Hypothalamus (tissue), 51 donors: Measurements from ENCODE around the gene TMEM86B.

Experiments used
- DNase-seq, 51 donors: peaks; one replicate each; lab custom pipeline; 2025; lab: John Stamatoyannopoulos, UW

Gene TMEM86B

GRCh38 chr19:55258476-55258827 is 29.9 kb upstream of the TMEM86B start:
- DNase-seq, result peak in 12 of 51 donors; percentile 30 to 83 (median 55)

DNA sequence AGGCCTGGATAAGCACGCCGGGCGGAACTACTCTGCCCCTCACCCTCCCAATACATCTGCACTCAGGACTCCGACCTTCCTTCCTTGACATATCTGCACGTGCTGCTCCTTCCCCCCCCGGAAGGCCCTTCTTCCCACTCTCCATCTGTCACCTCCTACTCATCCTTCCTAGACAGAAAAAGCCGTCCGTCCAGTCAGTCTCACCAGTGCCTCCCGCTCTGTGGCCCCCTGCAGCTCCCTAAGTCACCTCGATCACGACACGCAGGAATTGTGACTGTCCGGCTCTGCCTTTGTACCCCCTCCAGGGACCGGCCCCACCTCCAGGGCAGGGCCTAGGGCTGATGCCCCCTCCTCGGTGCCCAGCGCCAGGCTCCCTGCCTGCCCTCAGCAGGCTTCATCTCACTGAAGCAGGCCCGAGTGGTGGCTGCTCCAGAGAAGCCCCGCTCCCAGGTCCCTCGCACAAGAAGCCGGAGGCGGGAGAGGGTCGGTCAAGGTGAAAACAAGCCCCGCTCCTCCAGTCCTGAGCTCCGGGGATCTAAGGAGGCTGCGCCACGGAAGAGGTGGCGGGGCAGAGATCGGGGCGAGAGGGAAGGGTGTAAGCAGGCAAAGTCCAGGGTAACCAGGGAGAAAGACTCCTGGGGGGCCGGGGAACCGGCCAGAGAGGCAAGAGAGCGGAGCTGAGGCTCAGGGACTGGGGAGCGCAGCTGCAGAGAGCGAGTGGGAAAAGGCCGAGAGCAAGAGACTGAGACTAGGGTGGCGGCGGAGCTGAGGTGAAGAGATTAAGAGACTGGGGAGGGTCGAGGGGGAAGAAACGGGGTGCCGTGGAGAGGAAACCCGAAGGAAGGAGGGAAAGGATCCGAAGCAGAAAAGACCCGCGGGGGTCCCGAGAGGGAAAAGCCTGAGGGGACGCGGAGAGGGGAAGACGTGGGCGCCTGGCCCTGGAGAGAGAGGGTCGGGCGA is 29.2 kb upstream of the TMEM86B start:
- peak in 5 of 51 donors; percentile 16 to 37 (median 22) for DNase-seq

DNA sequence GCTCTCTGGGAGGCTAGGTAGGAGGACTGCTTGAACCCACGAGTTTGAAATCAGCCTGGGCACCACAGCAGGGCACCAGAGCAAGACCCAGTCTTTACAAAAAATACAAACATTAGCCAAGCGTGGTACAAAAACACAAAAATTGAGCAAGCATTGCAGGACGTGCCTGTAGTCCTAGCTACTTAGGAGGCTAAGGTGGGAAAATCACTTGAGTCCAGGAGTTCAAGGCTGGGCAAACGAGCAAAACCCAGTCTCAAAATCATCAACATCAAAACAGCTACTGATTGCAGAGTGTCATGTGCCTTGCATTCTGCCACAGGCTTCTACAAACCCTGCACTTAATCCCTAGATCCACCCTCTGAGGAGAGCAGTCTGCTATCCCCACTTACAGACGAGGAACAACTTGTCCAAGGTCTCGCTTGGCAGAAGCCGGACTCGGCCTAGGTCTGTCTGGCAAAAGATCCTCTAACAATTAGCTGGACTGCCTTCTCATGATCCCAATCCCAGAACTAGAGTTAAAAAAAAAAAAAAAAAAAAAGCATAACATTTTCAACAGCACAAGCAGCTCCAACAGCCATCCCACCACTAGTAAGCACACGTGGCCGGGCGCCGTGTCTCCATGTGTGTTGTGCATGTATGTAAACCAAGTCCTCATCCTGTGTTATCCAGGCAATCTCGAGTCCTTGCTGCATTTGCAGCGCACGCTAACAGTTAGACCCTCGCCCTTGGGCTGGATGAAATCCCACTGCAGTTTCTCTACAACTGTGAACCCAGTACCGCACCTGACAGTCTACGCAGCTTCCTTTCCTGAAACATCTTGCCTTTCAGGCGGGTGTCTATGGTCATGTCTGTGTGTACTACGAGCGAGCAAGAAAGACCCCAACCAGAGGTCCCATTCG is 28.2 kb upstream of the TMEM86B start:
- no peak for DNase-seq

- no peak for DNase-seq
Measured at GRCh38 chr19:55255618-55256423, 27.3 kb upstream of the TMEM86B start.

DNA sequence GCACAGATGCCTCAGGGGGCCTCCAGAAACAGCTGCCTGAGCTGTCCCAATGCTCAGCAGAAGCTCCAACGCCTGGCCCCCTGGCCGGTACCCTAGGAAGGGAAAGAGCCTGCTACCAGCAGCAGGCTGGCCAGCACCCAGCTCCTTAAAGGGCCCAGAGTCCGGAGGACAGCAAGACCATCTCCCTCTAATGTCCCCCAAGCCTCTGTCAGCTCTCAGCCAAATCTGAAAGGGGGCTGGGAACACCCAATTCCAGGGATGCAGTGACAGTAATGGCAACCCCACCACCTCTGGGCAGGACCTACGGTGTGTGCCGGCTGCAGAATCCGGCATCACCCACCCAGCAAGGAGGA is 26.0 kb upstream of the TMEM86B start:
- DNase-seq, result peak in 1 of 51 donors; percentile 5

DNA sequence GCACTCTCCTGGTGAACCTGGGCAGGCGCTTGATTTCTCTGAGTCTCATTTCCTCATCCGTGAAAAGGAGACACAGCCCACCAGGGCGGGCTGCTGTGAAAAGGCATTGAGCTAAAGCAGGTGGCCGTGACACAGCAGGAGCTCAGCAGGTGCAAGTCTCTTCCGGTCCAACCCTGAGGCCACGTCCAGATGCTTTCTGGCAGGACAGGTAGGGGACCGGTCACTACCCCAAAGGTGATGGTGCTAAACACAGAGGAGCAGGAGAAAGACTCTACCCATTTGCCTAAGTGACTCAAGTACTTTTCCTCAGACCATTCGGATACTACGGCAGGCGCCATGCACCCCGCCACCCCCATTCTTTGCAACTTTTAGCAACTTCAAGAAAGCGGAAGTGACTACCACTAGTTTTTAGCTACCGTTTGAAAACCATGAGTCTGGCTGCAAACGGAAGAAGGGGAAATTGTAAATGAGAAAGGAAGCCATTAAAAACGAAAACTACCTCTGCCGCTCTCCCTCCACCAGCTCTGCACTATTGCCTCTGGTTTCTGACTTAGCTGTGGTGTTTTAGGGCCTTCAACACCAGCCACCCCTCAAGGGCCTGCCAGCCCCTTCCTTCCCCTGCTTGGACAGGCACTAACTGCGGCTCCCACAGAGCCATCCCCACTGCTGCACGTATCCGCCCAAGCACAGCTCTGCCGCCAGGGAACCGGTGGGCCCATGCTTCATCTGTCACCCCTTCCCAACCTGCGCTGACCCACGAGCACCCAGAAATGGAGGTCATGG is 25.5 kb upstream of the TMEM86B start:
- peak in 1 of 51 donors; percentile 8 for DNase-seq

GRCh38 chr19:55252760-55253663 is 24.4 kb upstream of the TMEM86B start:
- no peak for DNase-seq

- no peak for DNase-seq
Measured at GRCh38 chr19:55251341-55252081, 22.9 kb upstream of the TMEM86B start.

DNA sequence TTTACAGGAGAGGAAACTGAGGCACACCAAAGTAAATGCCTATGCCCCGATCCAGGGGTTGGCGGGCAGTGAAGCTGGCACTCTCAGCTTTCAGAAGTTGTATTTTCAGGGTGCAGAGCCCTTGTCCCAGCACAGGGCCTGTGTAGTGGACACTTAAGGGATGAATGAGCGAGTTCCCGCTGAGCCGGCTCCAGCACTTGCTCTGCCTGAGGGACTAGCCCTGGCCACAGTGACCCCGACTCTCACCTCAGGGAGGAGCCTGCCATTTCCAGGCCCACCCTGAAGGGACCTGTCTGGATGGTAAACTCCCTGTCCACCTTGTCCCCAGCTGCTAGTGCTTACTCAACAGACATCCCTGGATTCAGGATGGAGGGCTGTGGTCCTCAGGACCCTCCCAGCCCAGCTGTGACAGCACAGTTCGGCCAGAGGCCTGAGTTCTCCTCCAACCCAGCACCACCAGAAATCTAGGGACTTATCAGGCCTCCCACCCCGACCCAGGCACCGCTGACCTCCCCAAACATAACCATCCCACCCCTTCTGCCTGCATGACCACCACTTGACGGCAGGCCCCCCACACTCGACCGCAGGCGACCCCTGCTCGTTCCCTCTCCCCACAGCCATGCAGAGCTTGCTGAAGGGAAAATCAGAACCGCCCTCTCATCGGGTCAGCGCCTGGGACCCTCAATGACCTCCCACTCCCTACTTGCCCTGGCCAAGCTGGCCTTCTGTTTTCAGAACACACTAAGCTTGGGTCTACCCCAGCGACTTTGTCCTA is 21.9 kb upstream of the TMEM86B start:
- no peak for DNase-seq

- DNase-seq, result no peak
Measured at GRCh38 chr19:55249841-55250240, 21.3 kb upstream of the TMEM86B start.

DNA sequence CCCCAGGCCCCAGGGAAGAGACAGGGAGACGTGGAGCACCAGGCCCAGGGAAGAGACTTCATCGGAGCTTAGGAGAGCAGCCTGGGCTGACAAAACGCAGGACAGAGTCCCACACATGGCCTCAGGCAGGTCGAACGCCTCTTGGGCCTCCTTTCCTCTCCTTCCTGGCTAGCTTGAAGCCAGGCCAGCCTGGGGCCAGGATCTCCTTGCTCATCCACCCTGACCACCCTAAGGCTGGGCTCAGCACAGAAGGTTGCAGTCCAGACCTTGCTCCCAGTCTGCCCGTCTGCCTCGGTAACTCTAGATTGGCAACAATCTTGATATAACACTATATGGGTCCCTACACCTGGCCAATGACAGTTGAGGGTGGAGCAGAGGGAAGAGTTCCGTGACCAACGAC is 20.1 kb upstream of the TMEM86B start:
- DNase-seq, result no peak

DNA sequence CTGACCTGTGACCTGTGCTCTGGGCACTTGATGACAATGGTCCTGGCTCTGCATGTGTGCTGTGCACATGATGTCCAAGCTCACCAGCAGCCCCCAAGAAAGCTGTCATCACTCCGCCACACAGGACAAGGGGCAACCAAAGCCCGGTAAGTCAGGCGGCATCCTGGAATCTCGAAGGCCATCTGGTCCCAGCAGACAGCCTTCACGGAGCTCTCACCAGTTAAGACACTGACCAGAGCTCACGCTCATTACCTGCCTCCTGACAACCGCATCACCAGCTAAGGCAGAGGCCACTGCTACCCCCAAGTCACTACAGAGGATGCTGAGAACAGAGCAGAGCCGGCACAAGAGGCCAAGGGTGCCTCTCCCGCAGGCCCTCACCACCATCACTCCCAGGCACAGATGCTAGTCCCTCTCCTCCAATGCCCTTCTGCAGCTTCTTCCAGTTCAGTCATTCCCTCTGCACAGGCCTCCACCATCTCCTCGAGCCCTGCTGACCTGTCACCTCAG is 19.7 kb upstream of the TMEM86B start:
- DNase-seq, result no peak

DNA sequence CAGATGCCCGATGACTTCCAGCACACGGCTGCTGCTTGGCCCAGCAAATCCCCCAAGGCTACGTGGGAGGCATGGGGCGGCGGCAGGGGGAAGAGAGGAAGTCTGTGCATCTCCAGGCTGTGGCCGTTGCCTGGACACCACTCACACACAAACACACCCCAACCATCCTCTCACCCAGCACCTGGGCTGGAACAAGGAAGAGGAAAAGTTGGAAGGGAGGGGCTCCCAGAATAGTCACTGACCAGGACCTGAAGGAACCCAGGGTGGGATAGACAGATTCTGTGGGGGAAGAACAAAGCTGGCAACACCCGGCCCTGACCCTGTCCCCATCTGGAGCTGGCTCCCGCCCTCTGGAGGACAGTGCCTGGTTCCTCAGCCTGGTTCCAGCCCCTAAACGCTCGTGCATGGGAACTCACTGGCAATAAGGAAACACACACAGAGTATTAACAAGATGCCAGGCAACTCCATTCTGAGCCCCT is 19.1 kb upstream of the TMEM86B start:
- no peak for DNase-seq

GRCh38 chr19:55246462-55247451 is 18.2 kb upstream of the TMEM86B start:
- no peak for DNase-seq

- DNase-seq, result no peak
Measured at GRCh38 chr19:55245236-55245904, 16.8 kb upstream of the TMEM86B start.
